Measurements from ENCODE around the gene DNAH11. TPM values are rescaled to one million over a fixed set of nuclear protein-coding genes. Genes with fewer than 3 reads are reported as not detected.
A peak's percentile ranks its signal among the peaks of the same experiment; 100 is the strongest.

The DNAH11 gene
- total RNA-seq, 1 experiment from 2014 or later, result 0.15 TPM

DNA sequence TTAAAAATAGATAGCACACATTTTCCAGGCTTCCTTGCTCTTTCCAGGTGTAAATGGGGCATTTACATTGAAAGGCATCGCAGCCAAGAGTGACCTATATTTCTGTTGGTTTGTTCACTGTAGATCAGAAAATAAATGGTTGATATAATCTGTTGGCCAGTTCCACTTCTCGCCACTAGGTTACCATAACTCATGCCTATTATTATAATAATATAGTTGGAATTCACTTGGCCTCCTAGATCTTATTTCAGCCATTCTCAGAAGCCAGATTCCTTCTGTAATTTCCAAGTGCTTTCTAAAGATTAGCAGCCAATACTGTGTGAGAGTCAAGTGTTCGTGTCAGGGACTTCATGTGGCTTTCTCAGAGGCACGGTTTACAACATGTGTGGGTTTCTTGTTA, 179.5 kb downstream of the DNAH11 start:
- in situ Hi-C loops (cut with HindIII; ENCODE audit: low pct_unique_long_range_greater_than_20kb, low sequenced_read_pairs) (no loop called here), intact Hi-C loops (cut with micrococcal nuclease; ENCODE audit: unreplicated experiment) (no loop called here)
- Histone ChIP-seq H3K27ac (ENCODE audit: low read length) (no peak overlapping the region), H3K4me3 (ENCODE audit: low read depth in 2 of 2, low read length in 2 of 2) (no peak overlapping the region), H3K9me3 (ENCODE audit: control insufficient read depth, insufficient read depth, low read depth, low read length) (no peaks in the 10 kb centered on the region), H3K4me1 (ENCODE audit: control insufficient read depth, insufficient read depth, low read length) (no peaks in the 10 kb centered on the region), H3K36me3 (ENCODE audit: control insufficient read depth, insufficient read depth, low read length) (no peaks in the 10 kb centered on the region), H3K27me3 (ENCODE audit: control insufficient read depth, insufficient read depth, low read length) (no peaks in the 10 kb centered on the region)
- BruUV-seq (replicated peaks), result no TSS peak
- DNase-seq (ENCODE audit: low read depth, low spot score) (no peak), ATAC-seq (no peak)
- ChIA-PET CTCF (no interaction called here), POLR2A (no interaction called here)
- TF ChIP-seq, protein P1, sequence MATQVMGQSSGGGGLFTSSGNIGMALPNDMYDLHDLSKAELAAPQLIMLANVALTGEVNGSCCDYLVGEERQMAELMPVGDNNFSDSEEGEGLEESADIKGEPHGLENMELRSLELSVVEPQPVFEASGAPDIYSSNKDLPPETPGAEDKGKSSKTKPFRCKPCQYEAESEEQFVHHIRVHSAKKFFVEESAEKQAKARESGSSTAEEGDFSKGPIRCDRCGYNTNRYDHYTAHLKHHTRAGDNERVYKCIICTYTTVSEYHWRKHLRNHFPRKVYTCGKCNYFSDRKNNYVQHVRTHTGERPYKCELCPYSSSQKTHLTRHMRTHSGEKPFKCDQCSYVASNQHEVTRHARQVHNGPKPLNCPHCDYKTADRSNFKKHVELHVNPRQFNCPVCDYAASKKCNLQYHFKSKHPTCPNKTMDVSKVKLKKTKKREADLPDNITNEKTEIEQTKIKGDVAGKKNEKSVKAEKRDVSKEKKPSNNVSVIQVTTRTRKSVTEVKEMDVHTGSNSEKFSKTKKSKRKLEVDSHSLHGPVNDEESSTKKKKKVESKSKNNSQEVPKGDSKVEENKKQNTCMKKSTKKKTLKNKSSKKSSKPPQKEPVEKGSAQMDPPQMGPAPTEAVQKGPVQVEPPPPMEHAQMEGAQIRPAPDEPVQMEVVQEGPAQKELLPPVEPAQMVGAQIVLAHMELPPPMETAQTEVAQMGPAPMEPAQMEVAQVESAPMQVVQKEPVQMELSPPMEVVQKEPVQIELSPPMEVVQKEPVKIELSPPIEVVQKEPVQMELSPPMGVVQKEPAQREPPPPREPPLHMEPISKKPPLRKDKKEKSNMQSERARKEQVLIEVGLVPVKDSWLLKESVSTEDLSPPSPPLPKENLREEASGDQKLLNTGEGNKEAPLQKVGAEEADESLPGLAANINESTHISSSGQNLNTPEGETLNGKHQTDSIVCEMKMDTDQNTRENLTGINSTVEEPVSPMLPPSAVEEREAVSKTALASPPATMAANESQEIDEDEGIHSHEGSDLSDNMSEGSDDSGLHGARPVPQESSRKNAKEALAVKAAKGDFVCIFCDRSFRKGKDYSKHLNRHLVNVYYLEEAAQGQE (IDR thresholded peaks at IDR 0.05; ENCODE audit: insufficient read depth in 1 of 2, low read depth in 2 of 2, low read length in 1 of 2), result no peak
- TF ChIP-seq, protein P2, sequence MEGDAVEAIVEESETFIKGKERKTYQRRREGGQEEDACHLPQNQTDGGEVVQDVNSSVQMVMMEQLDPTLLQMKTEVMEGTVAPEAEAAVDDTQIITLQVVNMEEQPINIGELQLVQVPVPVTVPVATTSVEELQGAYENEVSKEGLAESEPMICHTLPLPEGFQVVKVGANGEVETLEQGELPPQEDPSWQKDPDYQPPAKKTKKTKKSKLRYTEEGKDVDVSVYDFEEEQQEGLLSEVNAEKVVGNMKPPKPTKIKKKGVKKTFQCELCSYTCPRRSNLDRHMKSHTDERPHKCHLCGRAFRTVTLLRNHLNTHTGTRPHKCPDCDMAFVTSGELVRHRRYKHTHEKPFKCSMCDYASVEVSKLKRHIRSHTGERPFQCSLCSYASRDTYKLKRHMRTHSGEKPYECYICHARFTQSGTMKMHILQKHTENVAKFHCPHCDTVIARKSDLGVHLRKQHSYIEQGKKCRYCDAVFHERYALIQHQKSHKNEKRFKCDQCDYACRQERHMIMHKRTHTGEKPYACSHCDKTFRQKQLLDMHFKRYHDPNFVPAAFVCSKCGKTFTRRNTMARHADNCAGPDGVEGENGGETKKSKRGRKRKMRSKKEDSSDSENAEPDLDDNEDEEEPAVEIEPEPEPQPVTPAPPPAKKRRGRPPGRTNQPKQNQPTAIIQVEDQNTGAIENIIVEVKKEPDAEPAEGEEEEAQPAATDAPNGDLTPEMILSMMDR (IDR thresholded peaks at IDR 0.05), result peak; percentile 24; the same call in 1 of the 2 replicates
- no peak for TF ChIP-seq POLR2AphosphoS5 (IDR thresholded peaks at IDR 0.05; ENCODE audit: low read depth, low read length)

DNA sequence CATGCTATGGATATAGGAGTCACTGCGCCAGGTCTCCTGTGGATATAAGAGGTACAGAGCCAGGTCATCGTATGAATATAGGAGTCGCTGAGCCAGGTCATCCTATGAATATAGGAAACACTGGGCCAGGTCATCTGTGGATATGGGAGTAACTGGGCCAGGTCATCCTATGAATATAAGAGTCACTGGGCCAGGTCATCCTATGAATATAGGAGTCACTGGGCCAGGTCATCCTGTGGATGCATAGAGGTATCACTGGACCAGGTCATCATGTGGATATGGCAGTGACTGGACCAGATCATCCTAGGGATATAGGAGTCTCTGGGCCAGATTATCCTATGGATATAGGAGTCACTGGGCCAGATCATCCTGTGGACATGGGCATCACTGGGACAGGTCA, 181.7 kb downstream of the DNAH11 start:
- H3K4me1 ChIP-seq (ENCODE audit: control insufficient read depth, insufficient read depth, low read length), result no peaks in the 10 kb centered on the region
- no peak for DNase-seq (ENCODE audit: low read depth, low spot score)
- TF ChIP-seq, protein P1 (IDR thresholded peaks at IDR 0.05; ENCODE audit: insufficient read depth in 1 of 2, low read depth in 2 of 2, low read length in 1 of 2), result no peak
- TF ChIP-seq TCF7L2 (IDR thresholded peaks at IDR 0.05; ENCODE audit: low read depth, low read length) (no peak), SIN3A (IDR thresholded peaks at IDR 0.05; ENCODE audit: borderline replicate concordance, insufficient read depth, low read depth, low read length) (no peak)
- TF ChIP-seq, protein P2 (IDR thresholded peaks at IDR 0.05), result no peak
- no TSS peak for BruUV-seq (replicated peaks)
- in situ Hi-C loops (cut with HindIII; ENCODE audit: low pct_unique_long_range_greater_than_20kb, low sequenced_read_pairs), result no loop called here
- intact Hi-C loops (cut with micrococcal nuclease; ENCODE audit: unreplicated experiment), result no loop called here
- H3K36me3 ChIP-seq (ENCODE audit: control insufficient read depth, insufficient read depth, low read length), result no peaks in the 10 kb centered on the region
- ATAC-seq, result peak; percentile 38; the same call in 1 of the 2 replicates
- POLR2A ChIA-PET, result no interaction called here
- H3K9me3 ChIP-seq (ENCODE audit: control insufficient read depth, insufficient read depth, low read depth, low read length), result no peaks in the 10 kb centered on the region
- CTCF ChIA-PET, result no interaction called here
- H3K27me3 ChIP-seq (ENCODE audit: control insufficient read depth, insufficient read depth, low read length), result no peaks in the 10 kb centered on the region
- no peak overlapping the region for H3K27ac ChIP-seq (ENCODE audit: low read length)
- no peak overlapping the region for H3K4me3 ChIP-seq (ENCODE audit: low read depth in 2 of 2, low read length in 2 of 2)

Measured in Panc1 (cell line).